DND-41 (cell line): ENCODE results near the gene MYOM3.

Source experiments
- CTCF ChIP-seq: IDR thresholded peaks from 2 replicates; pipeline ENCODE4 v1.5.1; 2012; ENCODE audit warnings: borderline replicate concordance, low read length, moderate library complexity, mild to moderate bottlenecking; ENCODE audit not compliant: poor library complexity, severe bottlenecking; ENCODE audit errors: extremely low read depth
- EZH2 ChIP-seq: IDR thresholded peaks from 3 replicates; pipeline ENCODE4 v1.6.1; 2012; ENCODE audit warnings: borderline replicate concordance, low read depth, mild to moderate bottlenecking, moderate library complexity, low read length, inconsistent platforms; ENCODE audit not compliant: severe bottlenecking

GRCh38 chr1:24067978-24068377, 44.0 kb downstream of the MYOM3 start:
- TF ChIP-seq CTCF (no peak), EZH2 (no peak)
